DOHH2 (cell line): ENCODE results near the gene CCDC24.

ENCODE experiments used
- H3F3A ChIP-seq: fragments of 200-600 bp; sonication (generic), shearing (Covaris generic); 2 replicates; pipeline ENCODE4 v1.6.0; 2016; ENCODE audit warnings: antibody characterized with exemption, mild to moderate bottlenecking; ENCODE audit not compliant: control insufficient read depth, insufficient read depth
- H3K27ac ChIP-seq: fragments of 200-600 bp; sonication (generic); 2 replicates; pipeline ENCODE4 v1.5.1; 2014; ENCODE audit warnings: low read depth, mild to moderate bottlenecking, low read length, moderate library complexity
- H3K27me3 ChIP-seq: fragments of 200-600 bp; sonication (generic); 2 replicates; pipeline ENCODE4 v1.6.1; 2014; ENCODE audit warnings: mild to moderate bottlenecking, low read length, mixed read lengths; ENCODE audit not compliant: control insufficient read depth
- H3K36me3 ChIP-seq: fragments of 200-600 bp; sonication (generic); 2 replicates; pipeline ENCODE4 v1.6.1; 2014; ENCODE audit warnings: mild to moderate bottlenecking, low read length, moderate library complexity, mixed read lengths; ENCODE audit not compliant: control insufficient read depth
- H3K4me1 ChIP-seq: fragments of 200-600 bp; sonication (generic); 2 replicates; pipeline ENCODE4 v1.6.1; 2014; ENCODE audit warnings: mild to moderate bottlenecking, low read length, mixed read lengths; ENCODE audit not compliant: control insufficient read depth
- H3K4me2 ChIP-seq: fragments of 200-600 bp; sonication (generic); 2 replicates; pipeline ENCODE4 v1.6.0; 2014; ENCODE audit warnings: mild to moderate bottlenecking, low read length, moderate library complexity
- H3K4me3 ChIP-seq: fragments of 200-600 bp; sonication (generic); 2 replicates; pipeline ENCODE4 v1.5.1; 2014; ENCODE audit warnings: mild to moderate bottlenecking, low read length, mixed read lengths
- H3K79me2 ChIP-seq: fragments of 200-600 bp; sonication (generic); 2 replicates; pipeline ENCODE4 v1.6.1; 2014; ENCODE audit warnings: mild to moderate bottlenecking, low read length, mixed read lengths; ENCODE audit not compliant: control insufficient read depth
- H3K9me2 ChIP-seq: fragments of 200-600 bp; sonication (generic); replicated peaks from 2 replicates; pipeline ENCODE4 v1.6.1; 2014; ENCODE audit warnings: mild to moderate bottlenecking, low read length, mixed read lengths; ENCODE audit not compliant: control insufficient read depth
- H3K9me3 ChIP-seq: fragments of 200-600 bp; sonication (generic); 2 replicates; pipeline ENCODE4 v1.6.1; 2014; ENCODE audit warnings: antibody characterized with exemption, low read length, mixed read lengths; ENCODE audit not compliant: control insufficient read depth, insufficient read depth
- H4K20me1 ChIP-seq: fragments of 200-600 bp; sonication (generic); 2 replicates; pipeline ENCODE4 v1.6.0; 2014; ENCODE audit warnings: low read depth, mild to moderate bottlenecking, antibody characterized with exemption, low read length, moderate library complexity; ENCODE audit not compliant: control insufficient read depth, insufficient read depth
- EZH2phosphoT487 ChIP-seq: fragments of 200-600 bp; sonication (generic); IDR thresholded peaks from 2 replicates; pipeline ENCODE4 v1.6.1; 2017; ENCODE audit warnings: borderline replicate concordance, mild to moderate bottlenecking, antibody characterized with exemption, low read length, moderate library complexity, mixed read lengths
- TF ChIP-seq, protein P1 (sequence below): fragments of 200-600 bp; sonication (generic); IDR thresholded peaks from one replicate; pipeline ENCODE4 v1.5.1; 2014; ENCODE audit warnings: antibody characterized with exemption, mild to moderate bottlenecking, low read depth, low read length; ENCODE audit not compliant: poor library complexity, severe bottlenecking

The CCDC24 gene

DNA sequence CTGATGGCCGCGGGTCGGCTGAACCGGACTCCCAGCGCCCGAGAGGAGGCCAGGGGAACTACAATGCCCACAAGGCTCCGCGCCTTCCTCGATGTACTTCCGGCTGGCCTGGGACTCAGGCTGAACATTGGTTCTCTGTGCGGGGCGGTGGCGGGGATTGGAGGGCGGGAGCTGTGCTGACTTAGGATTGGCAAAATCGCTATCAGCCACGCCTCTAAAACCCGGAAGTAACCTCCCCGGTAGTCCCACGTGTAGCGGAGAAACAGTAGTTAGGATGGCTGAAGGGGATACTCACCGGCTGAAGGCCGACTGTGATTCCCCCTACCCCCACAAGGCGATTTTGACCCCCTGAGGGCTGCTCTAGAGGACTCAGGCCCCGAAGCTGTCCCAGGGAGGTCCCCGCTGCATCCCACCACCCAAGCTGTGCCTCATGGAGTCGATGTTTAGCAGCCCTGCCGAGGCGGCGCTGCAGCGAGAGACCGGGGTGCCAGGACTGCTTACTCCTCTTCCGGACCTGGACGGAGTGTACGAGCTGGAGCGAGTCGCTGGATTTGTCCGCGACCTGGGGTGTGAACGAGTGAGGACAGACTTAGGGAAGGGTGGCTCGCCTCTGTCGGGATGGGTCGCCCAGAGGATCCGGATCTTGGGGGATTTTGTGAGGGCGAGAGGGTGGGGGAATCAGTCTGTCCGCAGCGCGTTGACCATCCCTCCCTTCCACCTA, 21.5 kb upstream of the CCDC24 start, which contains the start of gene DPH2:
Gene DPH2 (plus strand): TSS at position 265 of the 721 bp plus-strand sequence. CDS start 166 bp downstream, at position 431.
- H3K9me2 ChIP-seq, result no peaks in the 10 kb centered on the region
- H3K36me3 ChIP-seq, result peaks cover 36% of the 10 kb centered on the region
- peak within 1 kb of the TSS; percentile 89 for H3K4me2 ChIP-seq
- no peaks in the 10 kb centered on the region for H3K9me3 ChIP-seq
- peaks cover 23% of the 10 kb centered on the region for H3K79me2 ChIP-seq
- no peak within 1 kb of the TSS for H3K27ac ChIP-seq
- H3K27me3 ChIP-seq, result no peaks in the 10 kb centered on the region
- H3K4me1 ChIP-seq, result peaks cover 25% of the 10 kb centered on the region
- TF ChIP-seq EZH2phosphoT487, result no peak
- TF ChIP-seq, protein P1, sequence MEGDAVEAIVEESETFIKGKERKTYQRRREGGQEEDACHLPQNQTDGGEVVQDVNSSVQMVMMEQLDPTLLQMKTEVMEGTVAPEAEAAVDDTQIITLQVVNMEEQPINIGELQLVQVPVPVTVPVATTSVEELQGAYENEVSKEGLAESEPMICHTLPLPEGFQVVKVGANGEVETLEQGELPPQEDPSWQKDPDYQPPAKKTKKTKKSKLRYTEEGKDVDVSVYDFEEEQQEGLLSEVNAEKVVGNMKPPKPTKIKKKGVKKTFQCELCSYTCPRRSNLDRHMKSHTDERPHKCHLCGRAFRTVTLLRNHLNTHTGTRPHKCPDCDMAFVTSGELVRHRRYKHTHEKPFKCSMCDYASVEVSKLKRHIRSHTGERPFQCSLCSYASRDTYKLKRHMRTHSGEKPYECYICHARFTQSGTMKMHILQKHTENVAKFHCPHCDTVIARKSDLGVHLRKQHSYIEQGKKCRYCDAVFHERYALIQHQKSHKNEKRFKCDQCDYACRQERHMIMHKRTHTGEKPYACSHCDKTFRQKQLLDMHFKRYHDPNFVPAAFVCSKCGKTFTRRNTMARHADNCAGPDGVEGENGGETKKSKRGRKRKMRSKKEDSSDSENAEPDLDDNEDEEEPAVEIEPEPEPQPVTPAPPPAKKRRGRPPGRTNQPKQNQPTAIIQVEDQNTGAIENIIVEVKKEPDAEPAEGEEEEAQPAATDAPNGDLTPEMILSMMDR, result peak; percentile 42
- no peaks in the 10 kb centered on the region for H4K20me1 ChIP-seq
- peaks cover 12% of the 10 kb centered on the region; the same call in 1 of the 2 replicates for H3F3A ChIP-seq
- peak within 1 kb of the TSS; percentile 95 for H3K4me3 ChIP-seq

DNA sequence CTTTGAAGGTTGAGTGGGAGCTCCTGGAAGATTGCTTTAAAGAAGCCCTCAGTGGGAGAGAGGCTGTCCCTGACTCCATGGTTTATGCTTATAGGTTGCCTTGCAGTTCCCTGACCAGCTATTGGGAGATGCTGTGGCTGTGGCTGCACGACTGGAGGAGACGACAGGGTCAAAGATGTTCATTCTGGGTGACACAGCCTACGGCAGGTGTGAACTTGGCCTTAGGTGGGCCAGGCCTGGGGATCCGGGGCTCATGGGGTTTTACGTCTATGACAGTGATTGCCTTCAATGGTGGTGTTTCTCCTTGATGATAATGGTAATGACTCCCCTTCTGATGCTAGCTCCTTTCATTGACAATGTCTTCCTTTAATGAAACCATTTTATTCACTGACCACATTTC, 20.9 kb upstream of the CCDC24 start:
- TF ChIP-seq EZH2phosphoT487, result no peak
- TF ChIP-seq, protein P1, result no peak
- Histone ChIP-seq H3K27ac (no peak overlapping the region), H3K4me3 (peak overlapping the region; percentile 95)

DNA sequence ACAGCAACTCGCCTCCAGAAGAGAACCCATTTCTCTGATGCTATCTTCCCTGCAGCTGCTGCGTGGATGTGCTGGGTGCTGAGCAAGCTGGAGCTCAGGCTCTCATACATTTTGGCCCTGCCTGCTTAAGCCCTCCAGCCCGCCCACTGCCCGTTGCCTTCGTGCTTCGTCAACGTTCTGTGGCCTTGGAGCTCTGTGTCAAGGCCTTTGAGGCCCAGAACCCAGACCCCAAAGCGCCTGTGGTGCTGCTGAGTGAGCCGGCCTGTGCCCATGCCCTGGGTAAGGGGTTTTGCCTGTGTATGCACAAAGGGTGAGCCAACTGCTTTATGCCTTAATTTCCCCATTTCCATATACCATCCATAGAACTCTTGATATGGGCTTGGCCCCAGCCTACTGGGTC, 20.5 kb upstream of the CCDC24 start:
- H3K9me3 ChIP-seq, result no peaks in the 10 kb centered on the region
- no peak for TF ChIP-seq EZH2phosphoT487
- TF ChIP-seq, protein P1, result no peak
- H3K4me3 ChIP-seq, result peak overlapping the region; percentile 95
- peaks cover 3% of the 10 kb centered on the region; the same call in 1 of the 2 replicates for H4K20me1 ChIP-seq
- peaks cover 45% of the 10 kb centered on the region for H3K36me3 ChIP-seq
- peaks cover 33% of the 10 kb centered on the region for H3K79me2 ChIP-seq
- H3K4me1 ChIP-seq, result peaks cover 28% of the 10 kb centered on the region
- H3K9me2 ChIP-seq, result no peaks in the 10 kb centered on the region
- H3K4me2 ChIP-seq, result peak overlapping the region; percentile 89
- no peak overlapping the region for H3K27ac ChIP-seq
- H3F3A ChIP-seq, result peaks cover 12% of the 10 kb centered on the region; the same call in 1 of the 2 replicates
- H3K27me3 ChIP-seq, result no peaks in the 10 kb centered on the region

More for the DNA sequence above, 20.9 kb upstream of the CCDC24 start:
- peak overlapping the region; percentile 89 for H3K4me2 ChIP-seq
- no peaks in the 10 kb centered on the region for H3K9me3 ChIP-seq
- H3K27me3 ChIP-seq, result no peaks in the 10 kb centered on the region
- peaks cover 42% of the 10 kb centered on the region for H3K36me3 ChIP-seq
- H3F3A ChIP-seq, result peaks cover 12% of the 10 kb centered on the region; the same call in 1 of the 2 replicates
- H3K79me2 ChIP-seq, result peaks cover 29% of the 10 kb centered on the region
- no peaks in the 10 kb centered on the region for H4K20me1 ChIP-seq
- H3K4me1 ChIP-seq, result peaks cover 25% of the 10 kb centered on the region
- no peaks in the 10 kb centered on the region for H3K9me2 ChIP-seq
